Superior temporal gyrus (tissue), 1 donor: ENCODE measurements around the gene UTP11.

Experiments used
- DNase-seq: peaks from one replicate; pipeline ENCODE4 v3.0.0-alpha.2; 2016; ENCODE audit errors: extremely low spot score

The UTP11 gene

GRCh38 chr1:38071312-38072256 is 59.0 kb downstream of the UTP11 start:
- no peak for DNase-seq

- DNase-seq = no peak
These were observed 60.3 kb downstream of the UTP11 start for GRCh38 chr1:38072858-38073257.

GRCh38 chr1:38073534-38074301 is 61.2 kb downstream of the UTP11 start:
- DNase-seq = no peak

GRCh38 chr1:38074302-38074677 is 61.8 kb downstream of the UTP11 start:
- no peak for DNase-seq
